GM15510 (cell line): ENCODE measurements around the gene SPEN.

Experiments used
- POLR2A ChIP-seq: IDR thresholded peaks from 3 replicates; pipeline ENCODE4 v1.6.1; 2011; ENCODE audit warnings: borderline replicate concordance; ENCODE audit not compliant: insufficient read length; ENCODE audit errors: extremely low read depth

Gene SPEN

GRCh38 chr1:15902882-15903281 lies 55.4 kb downstream of the SPEN start:
- TF ChIP-seq POLR2A = no peak

- TF ChIP-seq POLR2A = no peak
Measured at GRCh38 chr1:15908597-15908996, 61.1 kb downstream of the SPEN start.

- TF ChIP-seq POLR2A = no peak
Measured at GRCh38 chr1:15911141-15911540, 63.6 kb downstream of the SPEN start.

GRCh38 chr1:15911927-15912326 lies 64.4 kb downstream of the SPEN start:
- TF ChIP-seq POLR2A = no peak

GRCh38 chr1:15915991-15916390 lies 68.5 kb downstream of the SPEN start:
- no peak for TF ChIP-seq POLR2A

GRCh38 chr1:15916417-15916816 lies 68.9 kb downstream of the SPEN start:
- TF ChIP-seq POLR2A = no peak

- no peak for TF ChIP-seq POLR2A
Measured at GRCh38 chr1:15916916-15917315, 69.4 kb downstream of the SPEN start.

- TF ChIP-seq POLR2A = no peak
Measured at GRCh38 chr1:15918962-15919715, 71.6 kb downstream of the SPEN start.

GRCh38 chr1:15923241-15923640 lies 75.7 kb downstream of the SPEN start:
- no peak for TF ChIP-seq POLR2A

GRCh38 chr1:15928971-15929965 lies 81.8 kb downstream of the SPEN start:
- no peak for TF ChIP-seq POLR2A

GRCh38 chr1:15931401-15931800 lies 83.9 kb downstream of the SPEN start:
- no peak for TF ChIP-seq POLR2A

GRCh38 chr1:15931884-15932283 lies 84.4 kb downstream of the SPEN start:
- no peak for TF ChIP-seq POLR2A

- no peak for TF ChIP-seq POLR2A
Measured at GRCh38 chr1:15932612-15933011, 85.1 kb downstream of the SPEN start.

GRCh38 chr1:15933684-15934083 lies 86.2 kb downstream of the SPEN start:
- TF ChIP-seq POLR2A = no peak
